GM13976 (cell line): Measurements from ENCODE around the gene BAIAP2L1.

Experiments
- DNase-seq: peaks from one replicate; pipeline ENCODE4 v3.0.0; 2012; ENCODE audit warnings: low spot score
- in situ Hi-C: fragments of 300-500 bp; cut with MboI; formaldehyde crosslinking; loops from one replicate; pipeline ENCODE4 v1.12.0; 2022; ENCODE audit warnings: low sequenced_read_pairs, mixed read lengths, inconsistent platforms; ENCODE audit not compliant: unreplicated experiment
- TF ChIP-seq, protein P1 (sequence below): IDR thresholded peaks from 2 replicates; pipeline ENCODE4 v1.5.1; 2012; ENCODE audit warnings: borderline replicate concordance, mild to moderate bottlenecking; ENCODE audit not compliant: insufficient read depth; ENCODE audit errors: extremely low read depth, missing control alignments, control extremely low read depth

Gene BAIAP2L1

GRCh38 chr7:98248156-98248555, 152.7 kb downstream of the BAIAP2L1 start:
- no peak for DNase-seq
- in situ Hi-C loops: no loop called here
- TF ChIP-seq, protein P1, sequence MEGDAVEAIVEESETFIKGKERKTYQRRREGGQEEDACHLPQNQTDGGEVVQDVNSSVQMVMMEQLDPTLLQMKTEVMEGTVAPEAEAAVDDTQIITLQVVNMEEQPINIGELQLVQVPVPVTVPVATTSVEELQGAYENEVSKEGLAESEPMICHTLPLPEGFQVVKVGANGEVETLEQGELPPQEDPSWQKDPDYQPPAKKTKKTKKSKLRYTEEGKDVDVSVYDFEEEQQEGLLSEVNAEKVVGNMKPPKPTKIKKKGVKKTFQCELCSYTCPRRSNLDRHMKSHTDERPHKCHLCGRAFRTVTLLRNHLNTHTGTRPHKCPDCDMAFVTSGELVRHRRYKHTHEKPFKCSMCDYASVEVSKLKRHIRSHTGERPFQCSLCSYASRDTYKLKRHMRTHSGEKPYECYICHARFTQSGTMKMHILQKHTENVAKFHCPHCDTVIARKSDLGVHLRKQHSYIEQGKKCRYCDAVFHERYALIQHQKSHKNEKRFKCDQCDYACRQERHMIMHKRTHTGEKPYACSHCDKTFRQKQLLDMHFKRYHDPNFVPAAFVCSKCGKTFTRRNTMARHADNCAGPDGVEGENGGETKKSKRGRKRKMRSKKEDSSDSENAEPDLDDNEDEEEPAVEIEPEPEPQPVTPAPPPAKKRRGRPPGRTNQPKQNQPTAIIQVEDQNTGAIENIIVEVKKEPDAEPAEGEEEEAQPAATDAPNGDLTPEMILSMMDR: no peak

- TF ChIP-seq, protein P1: no peak
- DNase-seq: peak; percentile 19
- in situ Hi-C loops: no loop called here
These were observed 156.0 kb downstream of the BAIAP2L1 start for GRCh38 chr7:98244871-98245270.

- in situ Hi-C loops: no loop called here
- TF ChIP-seq, protein P1: no peak
- no peak for DNase-seq
These were observed 158.0 kb downstream of the BAIAP2L1 start for GRCh38 chr7:98242934-98243333.

DNA sequence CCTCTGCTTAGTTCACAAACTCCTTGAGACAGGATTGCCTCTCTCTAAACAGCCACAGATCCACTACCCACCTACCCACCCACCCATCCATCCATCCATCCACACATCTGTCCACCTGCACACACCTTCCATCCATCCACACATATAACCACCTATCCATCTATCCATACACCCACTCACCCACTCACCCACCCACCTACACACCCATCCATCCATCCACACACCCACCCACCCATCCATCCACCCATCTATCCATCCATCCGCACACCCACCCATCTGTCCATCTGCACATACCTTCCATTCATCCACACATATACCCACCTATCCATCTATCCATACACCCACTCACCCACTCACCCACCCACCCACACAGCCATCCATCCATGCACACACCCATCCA, 158.5 kb downstream of the BAIAP2L1 start:
- in situ Hi-C loops: no loop called here
- TF ChIP-seq, protein P1: no peak
- no peak for DNase-seq

- TF ChIP-seq, protein P1: no peak
- in situ Hi-C loops: no loop called here
- no peak for DNase-seq
These were observed 159.1 kb downstream of the BAIAP2L1 start for GRCh38 chr7:98241674-98242241.
